Ishikawa (cell line): ENCODE data around the gene MYL10.

ENCODE experiments used
- CEBPB ChIP-seq: IDR thresholded peaks from 2 replicates; pipeline ENCODE4 v1.6.1; 2012
- CREB1 ChIP-seq: IDR thresholded peaks from 2 replicates; pipeline ENCODE4 v1.6.1; 2012; ENCODE audit warnings: low read depth
- EGR1 ChIP-seq: IDR thresholded peaks from 2 replicates; pipeline ENCODE4 v1.6.1; 2012
- EP300 ChIP-seq: IDR thresholded peaks from 2 replicates; pipeline ENCODE4 v1.6.1; 2012; ENCODE audit warnings: borderline replicate concordance
- FOXM1 ChIP-seq: IDR thresholded peaks from 2 replicates; pipeline ENCODE4 v1.6.1; 2012; ENCODE audit warnings: low read depth, borderline replicate concordance
- NFIC ChIP-seq: IDR thresholded peaks from 2 replicates; pipeline ENCODE4 v1.6.1; 2012
- RAD21 ChIP-seq: IDR thresholded peaks from 2 replicates; pipeline ENCODE4 v1.6.1; 2012; ENCODE audit warnings: low read depth
- TAF1 ChIP-seq: IDR thresholded peaks from 2 replicates; pipeline ENCODE4 v1.6.1; 2012; ENCODE audit warnings: low read depth, mild to moderate bottlenecking
- TCF12 ChIP-seq: IDR thresholded peaks from 2 replicates; pipeline ENCODE4 v1.6.1; 2012; ENCODE audit warnings: low read depth
- TEAD4 ChIP-seq: IDR thresholded peaks from 2 replicates; pipeline ENCODE4 v1.6.1; 2012
- YY1 ChIP-seq: IDR thresholded peaks from 2 replicates; pipeline ENCODE4 v1.6.1; 2012; ENCODE audit warnings: low read depth
- ZBTB7A ChIP-seq: IDR thresholded peaks from 2 replicates; pipeline ENCODE4 v1.6.1; 2012; ENCODE audit warnings: low read depth
- TF ChIP-seq, protein P1 (sequence below): IDR thresholded peaks from 2 replicates; pipeline ENCODE4 v1.6.1; 2012
- TF ChIP-seq, protein P2 (sequence below): IDR thresholded peaks from 2 replicates; pipeline ENCODE4 v1.6.1; 2012
- TF ChIP-seq, protein P3 (sequence below): IDR thresholded peaks from 2 replicates; pipeline ENCODE4 v1.6.1; 2012; ENCODE audit warnings: low read depth, mild to moderate bottlenecking

MYL10 gene

DNA sequence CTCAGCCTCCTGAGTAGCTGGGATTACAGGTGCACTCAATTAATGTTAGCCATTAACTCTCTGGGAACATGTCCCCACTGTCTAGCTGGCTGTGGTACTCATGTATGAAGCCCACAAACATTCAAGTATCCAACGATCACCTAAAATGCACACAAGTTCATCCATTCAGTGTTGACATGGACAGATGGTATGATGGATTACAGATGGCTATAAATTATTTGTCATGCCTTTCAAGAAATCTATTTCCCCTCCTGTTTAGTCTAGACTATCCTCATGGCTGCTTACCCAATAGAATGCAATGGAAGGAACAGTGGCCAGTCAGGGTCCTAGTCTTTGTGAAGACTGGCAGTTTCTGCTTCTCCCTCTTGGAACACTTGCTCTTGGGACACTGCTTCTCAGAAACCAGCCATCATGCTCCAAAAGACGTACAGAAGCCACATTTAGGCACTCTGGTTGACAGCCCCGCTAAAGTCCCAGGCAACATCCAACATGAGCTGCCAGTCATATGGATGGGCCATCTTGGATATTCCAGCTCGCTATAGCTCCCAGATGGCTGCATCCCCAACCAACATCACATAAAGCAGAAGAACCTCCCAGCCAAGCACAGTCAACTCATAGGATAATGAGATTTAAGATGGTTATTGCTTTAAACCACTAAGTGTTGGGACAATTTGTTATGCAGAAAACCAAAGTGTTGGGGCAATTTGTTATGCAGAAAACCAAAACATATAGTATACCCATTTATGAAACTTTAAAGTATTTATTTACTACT lies 33.1 kb downstream of the MYL10 start:
- no peak for TF ChIP-seq ZBTB7A
- no peak for TF ChIP-seq NFIC
- TF ChIP-seq, protein P1, sequence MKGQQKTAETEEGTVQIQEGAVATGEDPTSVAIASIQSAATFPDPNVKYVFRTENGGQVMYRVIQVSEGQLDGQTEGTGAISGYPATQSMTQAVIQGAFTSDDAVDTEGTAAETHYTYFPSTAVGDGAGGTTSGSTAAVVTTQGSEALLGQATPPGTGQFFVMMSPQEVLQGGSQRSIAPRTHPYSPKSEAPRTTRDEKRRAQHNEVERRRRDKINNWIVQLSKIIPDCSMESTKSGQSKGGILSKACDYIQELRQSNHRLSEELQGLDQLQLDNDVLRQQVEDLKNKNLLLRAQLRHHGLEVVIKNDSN = no peak
- no peak for TF ChIP-seq TCF12
- TF ChIP-seq YY1 = no peak
- TF ChIP-seq TAF1 = no peak
- no peak for TF ChIP-seq CEBPB
- TF ChIP-seq, protein P2, sequence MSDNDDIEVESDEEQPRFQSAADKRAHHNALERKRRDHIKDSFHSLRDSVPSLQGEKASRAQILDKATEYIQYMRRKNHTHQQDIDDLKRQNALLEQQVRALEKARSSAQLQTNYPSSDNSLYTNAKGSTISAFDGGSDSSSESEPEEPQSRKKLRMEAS = no peak
- TF ChIP-seq, protein P3, sequence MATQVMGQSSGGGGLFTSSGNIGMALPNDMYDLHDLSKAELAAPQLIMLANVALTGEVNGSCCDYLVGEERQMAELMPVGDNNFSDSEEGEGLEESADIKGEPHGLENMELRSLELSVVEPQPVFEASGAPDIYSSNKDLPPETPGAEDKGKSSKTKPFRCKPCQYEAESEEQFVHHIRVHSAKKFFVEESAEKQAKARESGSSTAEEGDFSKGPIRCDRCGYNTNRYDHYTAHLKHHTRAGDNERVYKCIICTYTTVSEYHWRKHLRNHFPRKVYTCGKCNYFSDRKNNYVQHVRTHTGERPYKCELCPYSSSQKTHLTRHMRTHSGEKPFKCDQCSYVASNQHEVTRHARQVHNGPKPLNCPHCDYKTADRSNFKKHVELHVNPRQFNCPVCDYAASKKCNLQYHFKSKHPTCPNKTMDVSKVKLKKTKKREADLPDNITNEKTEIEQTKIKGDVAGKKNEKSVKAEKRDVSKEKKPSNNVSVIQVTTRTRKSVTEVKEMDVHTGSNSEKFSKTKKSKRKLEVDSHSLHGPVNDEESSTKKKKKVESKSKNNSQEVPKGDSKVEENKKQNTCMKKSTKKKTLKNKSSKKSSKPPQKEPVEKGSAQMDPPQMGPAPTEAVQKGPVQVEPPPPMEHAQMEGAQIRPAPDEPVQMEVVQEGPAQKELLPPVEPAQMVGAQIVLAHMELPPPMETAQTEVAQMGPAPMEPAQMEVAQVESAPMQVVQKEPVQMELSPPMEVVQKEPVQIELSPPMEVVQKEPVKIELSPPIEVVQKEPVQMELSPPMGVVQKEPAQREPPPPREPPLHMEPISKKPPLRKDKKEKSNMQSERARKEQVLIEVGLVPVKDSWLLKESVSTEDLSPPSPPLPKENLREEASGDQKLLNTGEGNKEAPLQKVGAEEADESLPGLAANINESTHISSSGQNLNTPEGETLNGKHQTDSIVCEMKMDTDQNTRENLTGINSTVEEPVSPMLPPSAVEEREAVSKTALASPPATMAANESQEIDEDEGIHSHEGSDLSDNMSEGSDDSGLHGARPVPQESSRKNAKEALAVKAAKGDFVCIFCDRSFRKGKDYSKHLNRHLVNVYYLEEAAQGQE = no peak
- TF ChIP-seq EGR1 = no peak
- TF ChIP-seq RAD21 = no peak
- TF ChIP-seq TEAD4 = no peak

DNA sequence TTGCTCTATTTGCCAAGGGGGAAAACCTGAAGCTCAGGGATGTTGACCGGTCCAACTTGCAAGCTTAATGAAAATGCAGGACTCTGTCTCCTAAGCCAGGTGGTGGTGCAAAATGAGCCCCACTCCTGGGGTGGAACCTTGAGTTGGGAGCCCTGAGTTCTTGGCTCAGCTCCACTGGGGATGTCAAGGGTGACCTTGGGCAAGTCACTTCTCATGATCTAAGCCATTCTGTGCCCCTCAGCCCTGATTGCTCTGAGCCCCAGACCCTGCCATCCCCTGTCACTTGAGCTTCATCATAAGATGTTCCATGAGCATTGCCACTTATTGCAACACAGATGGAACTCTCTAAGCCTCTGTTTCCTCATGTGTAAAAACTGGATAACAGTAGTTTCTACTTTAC lies 33.9 kb downstream of the MYL10 start:
- TF ChIP-seq EGR1 (no peak), YY1 (no peak), TEAD4 (no peak), EP300 (no peak), CEBPB (no peak), ZBTB7A (no peak), TAF1 (no peak), NFIC (no peak), TCF12 (no peak), RAD21 (no peak), FOXM1 (no peak)
- TF ChIP-seq, protein P2 = no peak
- TF ChIP-seq, protein P3 = no peak

DNA sequence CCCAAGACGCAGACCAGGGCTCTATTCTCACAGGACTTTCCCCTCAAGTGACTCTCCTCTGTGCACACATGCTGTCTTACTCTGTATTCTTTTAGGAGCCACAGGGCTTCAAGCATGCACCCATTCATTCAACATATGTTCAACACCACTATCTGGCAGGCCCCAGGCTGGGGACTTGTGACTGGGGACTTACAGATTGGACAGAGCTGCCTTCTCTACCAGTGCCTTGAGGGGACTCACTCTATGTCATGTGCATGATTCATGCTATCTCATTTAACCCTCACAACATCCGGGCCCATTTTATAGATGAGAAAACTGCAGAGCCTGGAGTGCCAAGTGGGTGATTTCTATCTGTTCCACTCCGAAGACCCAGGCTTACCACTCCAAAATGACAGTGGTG lies 34.3 kb downstream of the MYL10 start:
- TF ChIP-seq YY1 = no peak
- no peak for TF ChIP-seq NFIC
- no peak for TF ChIP-seq CEBPB
- no peak for TF ChIP-seq TAF1
- no peak for TF ChIP-seq ZBTB7A
- no peak for TF ChIP-seq TCF12
- TF ChIP-seq, protein P2 = no peak

DNA sequence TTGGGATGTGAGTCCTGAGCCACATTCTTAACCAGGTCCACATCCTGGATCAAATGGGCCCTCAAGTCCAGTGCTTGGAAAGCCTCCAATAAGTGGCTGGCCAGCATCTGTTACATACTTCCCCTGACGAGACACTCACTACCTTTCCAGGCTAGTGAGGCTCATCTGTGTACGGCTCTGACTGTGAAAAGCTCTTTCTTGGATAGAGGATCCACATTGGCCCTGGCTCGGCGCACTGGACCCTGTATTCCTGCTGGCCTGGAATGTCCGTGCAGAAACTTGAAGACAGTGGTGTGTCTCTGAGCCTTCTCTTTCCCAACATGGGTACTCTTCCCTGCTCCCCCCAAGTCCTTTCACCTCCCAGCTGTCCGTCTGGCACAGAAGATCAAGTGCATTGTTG lies 35.5 kb downstream of the MYL10 start:
- TF ChIP-seq, protein P2 = no peak

DNA sequence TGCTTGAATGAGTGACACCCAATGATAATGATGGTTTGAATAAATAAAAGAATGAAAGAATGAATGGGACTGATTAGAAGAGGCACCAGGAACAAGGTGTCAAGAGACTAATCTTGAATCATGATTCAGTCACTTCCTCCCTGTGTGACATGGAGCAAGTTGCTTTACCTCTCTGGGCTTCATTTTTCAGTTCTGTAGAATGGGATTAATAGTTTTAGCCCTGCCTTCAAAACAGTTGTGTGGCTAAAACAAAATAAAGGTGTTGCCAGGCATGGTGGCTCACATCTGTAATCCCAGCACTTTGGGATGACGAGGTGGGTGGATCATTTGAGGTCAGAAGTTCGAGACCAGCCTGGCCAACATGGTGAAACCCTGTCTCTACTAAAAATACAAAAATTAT lies 37.6 kb downstream of the MYL10 start:
- TF ChIP-seq, protein P2 = no peak
- TF ChIP-seq NFIC = no peak
- TF ChIP-seq, protein P3 = no peak
- no peak for TF ChIP-seq CREB1
- no peak for TF ChIP-seq CEBPB
- no peak for TF ChIP-seq YY1
- TF ChIP-seq, protein P1 = no peak
- no peak for TF ChIP-seq RAD21
- no peak for TF ChIP-seq EP300
- no peak for TF ChIP-seq FOXM1
- no peak for TF ChIP-seq TEAD4
- TF ChIP-seq ZBTB7A = no peak
- no peak for TF ChIP-seq TAF1
- no peak for TF ChIP-seq TCF12
- TF ChIP-seq EGR1 = no peak
